Activated T-cell treated with anti-CD3 and anti-CD28 coated beads, Interleukin-2, amount 50 U/mL, for 4 hours (primary cell): ENCODE data around the gene CDH4. TPM values are rescaled to one million over a fixed set of nuclear protein-coding genes. Genes with fewer than 3 reads are reported as not detected.
"Not testable (repeated sequence)": the region's sequence is repeated elsewhere in the genome, so short reads cannot be mapped to it uniquely, and the experiment has no call there.

ENCODE experiments used
- ATAC-seq, 2 donors: fragments of 200-7000 bp; cut with Tn5 transposase; one replicate each; pipeline ENCODE4 v1.10.0; 2021
- DNase-seq: peaks from one replicate; pipeline ENCODE4 v3.0.0-alpha.2; 2020
- H3K27me3 Mint-ChIP-seq: one replicate; pipeline ENCODE4 v1.8.0; 2021; ENCODE audit warnings: low read depth, mixed read lengths
- H3K36me3 Mint-ChIP-seq: one replicate; pipeline ENCODE4 v1.8.0; 2022; ENCODE audit warnings: mixed read lengths; ENCODE audit not compliant: insufficient read depth
- H3K4me1 Mint-ChIP-seq: one replicate; pipeline ENCODE4 v1.8.0; 2021; ENCODE audit warnings: low read depth, mixed read lengths
- H3K4me3 Mint-ChIP-seq: one replicate; pipeline ENCODE4 v1.8.0; 2021; ENCODE audit warnings: mild to moderate bottlenecking, moderate library complexity, mixed read lengths
- H3K9me3 Mint-ChIP-seq: one replicate; pipeline ENCODE4 v1.8.0; 2021; ENCODE audit warnings: mixed read lengths
- total RNA-seq, 3 donors: library from RNA; stranded (reverse); gene quantifications; one replicate each; pipeline ENCODE4 v1.2.1, GENCODE V29; 2021

CDH4 gene
- total RNA-seq, 3 donors from 2014 or later: 0.10 TPM; not detected in 2

DNA sequence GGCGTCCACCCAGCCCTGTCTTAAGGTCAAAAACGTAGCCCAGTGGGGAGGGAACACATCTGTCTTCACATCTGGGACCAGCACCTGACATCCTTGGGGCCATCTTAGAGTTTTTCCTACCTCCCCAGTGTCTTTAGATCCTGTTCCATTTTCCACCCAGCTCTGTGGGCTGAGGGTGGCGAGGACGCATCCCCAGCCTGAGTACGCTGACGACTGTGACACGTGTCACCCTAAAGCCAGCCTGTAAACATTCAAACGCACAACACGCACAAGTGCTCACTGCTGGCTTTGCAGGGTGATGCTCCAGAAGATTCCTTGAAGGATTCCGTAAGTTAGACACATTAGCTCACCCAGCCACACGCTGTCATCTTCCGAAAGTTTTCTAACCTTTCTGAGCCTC is 597.8 kb downstream of the CDH4 start:
- no peak for DNase-seq

DNA sequence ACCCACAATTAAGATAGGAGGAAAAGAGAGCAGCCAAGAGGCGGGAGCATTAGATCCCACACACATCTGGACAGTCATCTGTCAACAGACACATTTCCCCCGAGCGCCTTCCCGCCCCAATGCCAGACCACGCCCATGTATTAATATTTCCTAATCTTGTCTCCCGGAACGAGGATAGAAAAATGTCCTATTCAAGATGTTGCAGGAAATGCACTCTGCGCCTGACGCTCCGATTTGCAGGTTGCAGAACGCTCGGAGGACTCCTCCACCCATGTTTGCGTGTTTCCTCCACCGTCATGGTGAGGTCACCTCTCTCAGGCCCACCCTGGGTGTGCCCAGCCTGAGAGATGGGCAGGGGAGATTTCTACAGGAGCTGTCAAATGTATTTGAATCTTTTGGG is 598.4 kb downstream of the CDH4 start:
- H3K4me1 Mint-ChIP-seq: no peaks in the 10 kb centered on the region
- no peak overlapping the region for H3K4me3 Mint-ChIP-seq
- no peak for DNase-seq
- H3K9me3 Mint-ChIP-seq: no peaks in the 10 kb centered on the region
- ATAC-seq: no peak
- no peaks in the 10 kb centered on the region for H3K36me3 Mint-ChIP-seq
- H3K27me3 Mint-ChIP-seq: no peaks in the 10 kb centered on the region

More for the DNA sequence above, 597.8 kb downstream of the CDH4 start:
- Mint-ChIP-seq H3K9me3 (no peaks in the 10 kb centered on the region), H3K36me3 (no peaks in the 10 kb centered on the region), H3K4me1 (no peaks in the 10 kb centered on the region), H3K4me3 (no peak overlapping the region), H3K27me3 (no peaks in the 10 kb centered on the region)
- ATAC-seq: no peak

DNA sequence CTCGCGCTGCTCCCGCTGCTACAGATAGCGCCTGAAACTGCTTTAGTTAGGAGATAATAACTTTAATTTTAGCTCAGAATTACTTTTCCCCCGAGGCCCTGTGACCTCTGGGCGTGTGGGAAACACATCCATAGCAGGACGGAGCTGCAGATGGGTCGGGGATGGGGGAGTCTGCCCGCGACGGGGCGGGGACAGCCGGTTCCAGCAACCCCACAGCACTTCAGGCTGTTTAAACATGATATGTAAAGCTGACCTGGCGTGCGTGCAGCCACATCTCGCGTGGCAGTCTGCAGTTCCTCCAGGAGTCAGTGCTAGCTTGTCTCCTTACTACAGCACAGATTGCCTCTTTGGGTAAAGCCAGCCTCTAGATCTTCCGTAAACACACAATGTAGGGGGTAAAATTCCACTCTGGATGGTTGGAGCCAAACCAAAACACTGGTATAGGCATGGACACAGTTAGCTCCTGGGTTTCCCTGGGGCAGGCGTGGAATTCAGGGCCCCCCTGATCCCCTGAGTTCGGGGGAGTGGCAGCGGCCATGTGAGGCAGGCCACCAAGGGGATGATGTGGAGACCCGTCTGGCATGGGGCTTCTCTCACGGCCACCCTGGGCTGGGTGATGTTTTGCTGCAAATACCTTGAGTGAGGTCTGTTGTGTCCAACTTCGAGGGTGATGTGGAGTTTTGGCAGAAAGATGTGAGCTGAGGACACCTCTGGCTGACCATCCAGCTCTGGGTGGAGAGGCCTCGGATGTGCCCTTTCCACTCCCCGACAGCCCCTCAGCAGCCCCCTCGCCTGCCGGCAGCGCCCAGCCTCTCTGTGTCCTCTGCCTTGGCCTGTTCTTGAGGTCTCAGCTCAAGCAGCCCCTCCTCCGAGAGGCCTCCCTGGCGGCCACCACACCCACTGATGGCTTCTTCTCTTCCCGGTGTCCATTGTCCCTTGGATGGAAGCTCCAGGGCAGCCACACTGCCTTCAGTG is 599.2 kb downstream of the CDH4 start:
- DNase-seq: no peak
- no peaks in the 10 kb centered on the region for H3K27me3 Mint-ChIP-seq
- H3K4me1 Mint-ChIP-seq: no peaks in the 10 kb centered on the region
- no peaks in the 10 kb centered on the region for H3K9me3 Mint-ChIP-seq
- no peak overlapping the region for H3K4me3 Mint-ChIP-seq
- ATAC-seq: no peak
- no peaks in the 10 kb centered on the region for H3K36me3 Mint-ChIP-seq

DNA sequence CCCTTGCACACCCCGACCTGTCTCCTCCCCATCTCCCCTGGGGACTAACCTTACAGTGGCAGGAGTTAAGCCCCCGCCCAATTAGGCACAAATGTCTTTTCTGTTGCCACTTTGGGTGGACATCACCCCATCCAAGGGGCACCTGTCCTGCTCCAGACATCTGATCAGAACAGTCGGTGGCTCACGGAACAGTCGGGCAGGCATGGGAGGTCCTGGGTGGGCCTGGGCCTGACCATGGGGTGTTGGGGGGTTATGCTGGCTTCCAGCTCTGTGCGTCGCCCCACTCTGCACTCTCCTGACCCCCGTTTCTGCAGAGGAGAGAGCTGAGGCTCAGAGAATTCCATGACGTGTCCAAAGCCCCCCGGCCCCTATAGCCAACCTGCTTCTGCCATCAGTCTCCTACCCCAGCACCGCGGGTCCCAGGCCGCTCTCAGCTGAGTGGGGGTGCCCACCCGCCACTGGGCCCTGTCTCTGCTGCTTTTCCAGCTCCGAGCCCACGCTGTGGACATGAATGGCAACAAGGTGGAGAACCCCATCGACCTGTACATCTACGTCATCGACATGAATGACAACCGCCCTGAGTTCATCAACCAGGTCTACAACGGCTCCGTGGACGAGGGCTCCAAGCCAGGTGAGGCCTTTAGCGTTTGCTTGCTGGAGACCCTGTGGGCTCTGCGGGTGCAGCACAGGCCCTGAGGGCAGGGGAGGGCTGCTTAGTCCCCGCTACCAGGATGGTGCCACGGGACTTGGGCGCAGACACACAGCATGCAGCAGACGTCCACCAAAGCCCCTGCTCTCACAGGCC is 600.4 kb downstream of the CDH4 start:
- ATAC-seq: no peak
- no peak for DNase-seq
- Mint-ChIP-seq H3K4me1 (no peaks in the 10 kb centered on the region), H3K36me3 (no peaks in the 10 kb centered on the region), H3K9me3 (no peaks in the 10 kb centered on the region), H3K4me3 (no peak overlapping the region), H3K27me3 (no peaks in the 10 kb centered on the region)

- Mint-ChIP-seq H3K4me1 (no peaks in the 10 kb centered on the region), H3K36me3 (no peaks in the 10 kb centered on the region), H3K9me3 (no peaks in the 10 kb centered on the region), H3K27me3 (no peaks in the 10 kb centered on the region), H3K4me3 (no peak overlapping the region)
- DNase-seq (no peak), ATAC-seq (no peak)
Measured at GRCh38 chr20:61853073-61854005, 601.3 kb downstream of the CDH4 start.

DNA sequence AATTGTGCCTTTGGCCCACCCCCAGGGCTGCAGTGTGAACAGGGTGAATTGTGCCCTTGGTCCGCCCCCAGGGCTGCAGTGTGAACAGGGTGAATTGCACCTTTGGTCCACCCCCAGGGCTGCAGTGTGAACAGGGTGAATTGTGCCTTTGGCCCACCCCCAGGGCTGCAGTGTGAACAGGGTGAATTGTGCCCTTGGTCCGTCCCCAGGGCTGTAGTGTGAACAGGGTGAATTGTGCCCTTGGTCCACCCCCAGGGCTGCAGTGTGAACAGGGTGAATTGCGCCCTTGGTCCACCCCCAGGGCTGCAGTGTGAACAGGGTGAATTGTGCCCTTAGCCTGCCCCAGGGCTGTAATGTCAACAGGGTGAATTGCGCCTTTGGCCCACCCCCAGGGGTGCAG is 602.5 kb downstream of the CDH4 start:
- not testable (repeated sequence) for H3K4me1 Mint-ChIP-seq, DNase-seq, H3K4me3 Mint-ChIP-seq, H3K36me3 Mint-ChIP-seq, H3K9me3 Mint-ChIP-seq, ATAC-seq, H3K27me3 Mint-ChIP-seq

DNA sequence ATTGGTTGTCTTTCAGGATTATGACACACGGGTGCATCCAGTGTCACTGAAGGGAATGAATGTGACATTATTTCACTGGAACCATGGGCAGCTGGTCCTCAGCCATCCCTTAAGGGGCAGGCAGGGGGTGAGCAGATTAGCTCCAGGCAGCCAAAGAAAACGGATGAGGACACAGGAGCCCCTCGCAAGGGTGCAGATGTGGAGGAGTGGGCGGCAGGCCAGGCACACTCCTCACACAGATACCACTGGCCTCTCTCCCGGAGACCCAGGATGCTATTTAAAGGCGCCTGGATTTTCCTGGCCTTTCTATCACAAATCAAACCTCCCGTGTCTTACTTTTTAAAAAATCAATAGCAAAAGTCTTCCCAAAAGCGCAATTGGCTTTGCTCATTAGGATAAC is 603.2 kb downstream of the CDH4 start:
- Mint-ChIP-seq H3K36me3 (no peaks in the 10 kb centered on the region), H3K4me3 (no peak overlapping the region), H3K4me1 (no peaks in the 10 kb centered on the region), H3K9me3 (no peaks in the 10 kb centered on the region), H3K27me3 (no peaks in the 10 kb centered on the region)
- DNase-seq (no peak), ATAC-seq (no peak)

- no peak overlapping the region for H3K4me3 Mint-ChIP-seq
- DNase-seq (no peak), ATAC-seq (no peak)
- H3K27me3 Mint-ChIP-seq: no peaks in the 10 kb centered on the region
- no peaks in the 10 kb centered on the region for H3K4me1 Mint-ChIP-seq
- no peaks in the 10 kb centered on the region for H3K9me3 Mint-ChIP-seq
- H3K36me3 Mint-ChIP-seq: no peaks in the 10 kb centered on the region
Measured at GRCh38 chr20:61856626-61857413, 604.8 kb downstream of the CDH4 start.

DNA sequence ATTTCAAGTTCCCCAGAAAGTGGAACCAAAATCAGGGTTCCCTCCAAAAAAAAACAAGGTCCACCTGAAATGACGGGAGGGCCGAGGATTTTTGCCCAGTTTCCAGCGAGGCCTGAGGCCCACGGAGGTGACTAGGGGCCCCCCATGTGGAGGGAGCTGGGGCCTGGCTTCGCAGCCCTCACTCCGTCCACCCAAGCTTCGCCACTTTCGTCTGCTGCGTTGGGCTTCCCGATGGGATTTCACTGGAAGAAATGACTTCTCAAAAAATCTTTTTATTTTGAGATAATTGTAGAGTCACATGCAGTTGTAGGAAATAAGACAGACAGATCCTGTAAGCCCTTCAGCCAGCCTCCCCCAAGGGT is 605.3 kb downstream of the CDH4 start:
- H3K4me3 Mint-ChIP-seq: no peak overlapping the region
- no peaks in the 10 kb centered on the region for H3K27me3 Mint-ChIP-seq
- no peak for DNase-seq
- no peaks in the 10 kb centered on the region for H3K4me1 Mint-ChIP-seq
- ATAC-seq: no peak
- H3K9me3 Mint-ChIP-seq: no peaks in the 10 kb centered on the region
- no peaks in the 10 kb centered on the region for H3K36me3 Mint-ChIP-seq

DNA sequence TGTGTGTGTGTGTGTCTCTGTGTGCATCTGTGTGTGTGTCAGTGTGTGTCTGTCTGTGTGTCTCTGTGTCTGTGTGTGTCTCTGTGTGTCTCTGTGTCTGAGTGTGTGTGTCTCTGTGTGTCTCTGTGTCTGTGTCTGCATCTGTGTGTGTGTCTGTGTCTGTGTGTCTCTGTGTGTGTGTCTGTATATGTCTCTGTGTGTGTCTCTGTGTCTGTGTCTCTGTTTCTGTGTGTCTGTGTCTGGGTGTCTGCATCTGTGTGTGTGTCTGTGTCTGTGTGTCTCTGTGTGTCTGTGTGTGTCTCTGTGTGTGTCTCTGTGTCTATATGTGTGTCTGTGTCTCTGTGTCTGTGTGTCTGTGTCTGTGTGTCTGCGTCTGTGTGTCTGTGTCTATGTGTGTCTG is 605.8 kb downstream of the CDH4 start:
- H3K4me1 Mint-ChIP-seq: no peaks in the 10 kb centered on the region
- no peak for ATAC-seq

DNA sequence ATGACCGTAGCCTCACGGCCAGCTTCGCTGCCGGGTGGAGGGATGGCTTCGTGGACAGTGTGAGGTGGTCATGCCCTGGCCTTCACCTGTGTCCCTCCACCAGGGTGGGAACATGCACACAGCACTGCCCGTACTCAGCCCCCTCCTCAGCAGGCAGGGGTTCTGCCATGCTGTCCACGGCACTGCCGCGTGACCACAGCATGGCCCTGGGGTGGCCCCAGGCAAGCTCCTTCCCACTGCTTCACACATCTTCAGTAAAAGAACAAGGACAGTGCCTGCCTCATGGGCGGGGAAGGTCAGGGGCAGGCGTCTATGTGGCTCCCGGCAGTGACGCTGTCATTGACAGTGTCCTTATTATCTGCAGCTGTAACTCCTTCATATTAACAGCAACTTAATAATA is 607.7 kb downstream of the CDH4 start:
- no peak overlapping the region for H3K4me3 Mint-ChIP-seq
- ATAC-seq (no peak), DNase-seq (no peak)
- no peaks in the 10 kb centered on the region for H3K9me3 Mint-ChIP-seq
- H3K36me3 Mint-ChIP-seq: no peaks in the 10 kb centered on the region
- H3K27me3 Mint-ChIP-seq: no peaks in the 10 kb centered on the region
- no peaks in the 10 kb centered on the region for H3K4me1 Mint-ChIP-seq

More for the DNA sequence above, 605.8 kb downstream of the CDH4 start:
- Mint-ChIP-seq H3K9me3 (no peaks in the 10 kb centered on the region), H3K36me3 (no peaks in the 10 kb centered on the region), H3K27me3 (no peaks in the 10 kb centered on the region), H3K4me3 (no peak overlapping the region)
- DNase-seq: no peak

- Mint-ChIP-seq H3K4me1 (no peaks in the 10 kb centered on the region), H3K9me3 (peaks cover 5% of the 10 kb centered on the region)
Measured at GRCh38 chr20:61860260-61860987, 608.4 kb downstream of the CDH4 start.

More at GRCh38 chr20:61860260-61860987, 608.4 kb downstream of the CDH4 start:
- DNase-seq (no peak), ATAC-seq (no peak)
- Mint-ChIP-seq H3K4me3 (no peak overlapping the region), H3K27me3 (no peaks in the 10 kb centered on the region), H3K36me3 (no peaks in the 10 kb centered on the region)
